Posterior vena cava (tissue), 2 donors: ENCODE results near the gene GVQW3. TPM values are rescaled to one million over a fixed set of nuclear protein-coding genes. Genes with fewer than 3 reads are reported as not detected.

Experiments used
- DNase-seq: peaks from one replicate; pipeline ENCODE4 v3.0.0-alpha.2; 2020; ENCODE audit warnings: low spot score
- intact Hi-C, 2 donors: fragments of 100-400 bp; cut with DNase I; formaldehyde crosslinking; loops; one replicate each; pipeline versions ENCODE4 v1.14.1 to v1.14.2; 2022 to 2023
- long read RNA-seq, 2 donors: library from polyadenylated mRNA; unstranded; transcript quantifications; one replicate each; pipeline ENCODE4 v2.0.0, GENCODE V29; 2020 to 2021
- total RNA-seq, 2 donors: library from RNA; stranded (reverse); fragmentation: NEBNext Ultra II Directional; extraction: Animal tissue kit (Norgen Biotek cat#: 25700); gene quantifications; one replicate each; pipeline ENCODE4 v1.2.1, GENCODE V29; 2021
- donor health status: DM: yes; HTN: yes; CAD: no.
- donor health status: DM: yes; HTN: yes; CAD: no.

GVQW3 gene
- total RNA-seq: 1 to 10 TPM; 1.2 to 1.9 TPM
- long read RNA-seq, donor 1: 0 reads
- long read RNA-seq, donor 2, partial matches to known transcripts: 0 of 3 reads
- long read RNA-seq, donor 2, other reads (novel, unspliced or antisense): 1 of 3 reads

DNA sequence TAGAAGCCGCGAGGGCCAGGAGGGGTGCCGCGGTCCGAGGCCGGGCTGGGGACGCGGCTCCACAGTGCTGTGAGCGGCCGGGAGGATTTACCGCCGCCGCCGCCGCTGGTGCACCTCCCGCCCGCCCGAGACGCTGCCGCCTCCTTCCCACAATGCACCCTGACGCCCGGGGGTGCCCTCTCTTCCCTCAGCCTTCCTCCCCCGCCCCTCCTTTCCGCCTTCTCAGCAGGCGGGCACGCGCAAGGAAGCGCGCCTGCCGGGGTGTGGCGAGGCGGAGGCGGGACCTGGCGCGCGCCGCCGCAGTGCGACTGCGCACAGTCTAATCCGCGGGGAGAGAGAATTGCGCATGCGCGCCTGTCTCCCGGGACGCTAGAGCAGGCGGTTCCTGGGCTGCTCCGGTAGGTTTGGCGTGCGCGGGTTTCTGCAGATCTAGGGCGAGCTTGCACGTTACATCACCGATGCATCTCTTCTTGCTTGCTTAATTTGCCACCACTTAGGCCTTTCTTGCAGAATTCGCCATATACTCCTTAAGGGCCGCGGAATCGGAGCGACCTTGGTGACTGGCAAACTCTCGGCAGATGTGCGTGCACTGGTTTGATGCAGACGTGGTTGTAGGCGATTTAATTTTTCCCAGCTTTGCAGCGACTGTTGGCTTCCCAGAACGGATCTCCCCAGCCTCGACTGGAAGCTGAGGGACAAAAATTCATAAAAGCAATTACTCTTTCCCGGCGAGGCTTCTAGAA is at the start of gene GVQW3, which contains the start of gene THAP12:
Gene GVQW3 (plus strand): TSS at position 347 of the 743 bp plus-strand sequence. CDS start 506 bp downstream, outside the sequence.
Gene THAP12 (minus strand): TSS at position 156 of the 743 bp plus-strand sequence. CDS start 296 bp downstream, outside the sequence.
- peak; percentile 99 for DNase-seq
- intact Hi-C loops: loop anchor here in 1 of 2 donors (10.0 kb wide), 1 partner anchor 54 kb away; no protein-coding TSS in a partner anchor

DNA sequence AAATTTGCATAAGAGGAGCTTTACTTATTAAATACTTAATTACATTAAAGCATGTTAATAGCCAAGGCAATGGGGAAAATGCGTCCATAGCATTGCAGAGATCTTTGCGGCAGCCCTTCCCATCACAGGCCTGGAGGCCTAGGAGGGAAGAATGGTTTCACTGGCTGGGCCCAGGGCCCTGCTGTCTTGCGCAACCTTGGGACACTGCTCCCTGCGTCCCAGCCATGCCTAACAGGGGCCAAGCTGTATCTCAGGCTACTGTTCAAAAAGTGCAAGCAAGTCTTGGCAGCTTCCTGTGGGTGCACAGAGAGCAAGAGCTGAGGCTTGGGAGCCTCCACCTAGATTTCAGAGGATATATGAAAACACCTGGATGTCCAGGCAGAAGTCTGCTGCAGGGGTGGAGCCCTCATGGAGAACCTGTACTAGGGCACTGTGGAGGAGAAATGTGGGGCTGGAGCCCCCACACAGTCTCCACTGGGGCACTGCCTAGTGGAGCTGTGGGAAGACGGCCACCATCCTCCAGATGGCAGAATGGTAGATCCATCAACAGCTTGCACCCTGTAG is 46.2 kb upstream of the GVQW3 start:
- intact Hi-C loops: no loop called here
- DNase-seq: peak; percentile 36

DNA sequence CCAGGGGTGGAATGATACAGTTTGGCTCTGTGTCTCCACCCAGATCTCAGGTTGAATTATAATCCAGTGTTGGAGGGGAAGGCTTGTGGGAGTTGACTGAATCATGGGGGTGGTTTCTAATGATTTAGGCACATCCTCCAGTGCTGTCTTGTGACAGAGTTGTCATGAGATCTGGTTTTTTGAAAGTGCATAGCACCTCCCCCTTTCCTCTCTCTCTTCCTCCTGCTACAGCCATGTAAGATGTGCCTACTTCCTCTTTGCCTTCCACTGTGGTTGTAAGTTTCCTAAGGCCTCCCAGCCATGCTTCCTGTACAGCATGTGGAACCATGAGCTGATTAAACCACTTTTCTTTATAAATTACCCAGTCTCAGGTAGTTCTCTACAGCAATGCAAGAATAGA is 45.3 kb upstream of the GVQW3 start:
- DNase-seq: no peak
- intact Hi-C loops: no loop called here

DNA sequence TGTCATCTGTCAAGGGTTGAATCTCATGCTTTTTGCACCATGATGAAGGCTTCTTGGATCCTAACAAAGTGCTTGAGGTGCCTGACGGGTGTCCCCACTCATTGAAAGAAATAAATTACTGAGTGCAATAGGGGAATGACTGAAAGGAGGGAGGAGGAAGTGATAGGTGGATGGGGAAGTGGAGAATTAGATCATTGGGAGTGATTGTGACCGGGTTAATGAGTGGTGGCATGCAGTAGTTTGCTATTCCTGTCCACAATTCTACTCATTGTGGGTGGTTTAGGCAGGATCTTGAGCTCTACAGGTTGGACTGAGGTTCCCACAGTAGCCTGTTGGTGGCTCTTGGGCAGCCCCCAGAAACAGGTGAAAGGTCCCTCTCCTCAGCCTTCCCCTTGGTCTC is 44.5 kb upstream of the GVQW3 start:
- DNase-seq: no peak
- intact Hi-C loops: no loop called here

DNA sequence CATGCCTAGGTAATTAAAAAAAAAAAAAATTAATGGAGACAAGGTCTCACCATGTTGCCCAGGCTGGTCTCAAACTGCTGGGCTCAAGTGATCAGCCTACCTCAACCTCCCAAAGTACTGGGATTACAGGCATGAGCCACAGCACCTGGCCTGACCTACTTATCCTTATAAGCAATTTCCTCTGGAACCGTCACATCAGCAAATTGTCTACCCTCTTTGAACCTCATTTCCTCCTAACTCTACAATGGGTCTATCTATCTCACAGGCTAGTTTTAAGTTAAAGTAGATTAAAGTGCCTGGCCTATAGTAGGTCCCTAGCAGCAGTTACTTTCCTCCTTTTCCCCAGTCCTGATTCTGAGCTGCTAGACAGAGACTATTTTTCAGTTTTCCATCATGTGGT is 43.7 kb upstream of the GVQW3 start:
- no peak for DNase-seq
- intact Hi-C loops: no loop called here

DNA sequence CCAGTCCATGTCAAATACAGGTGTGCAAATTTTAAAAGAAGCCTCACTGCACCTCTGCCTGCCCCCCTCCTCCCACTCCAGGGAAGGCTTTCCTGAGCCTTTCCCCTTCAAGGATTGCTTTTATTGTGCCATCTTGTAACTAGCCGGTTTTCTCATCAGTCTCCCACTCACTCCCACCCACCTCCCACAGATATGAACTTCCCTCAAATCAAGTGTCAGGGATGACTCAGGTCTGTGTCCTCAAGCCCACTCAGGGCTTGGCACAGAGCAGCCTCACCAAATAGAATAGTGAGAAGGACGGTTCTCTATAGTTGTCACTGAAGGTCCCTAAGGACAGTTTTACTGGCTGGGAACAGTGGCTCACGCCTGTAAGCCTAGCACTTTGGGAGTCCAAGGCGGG is 43.2 kb upstream of the GVQW3 start:
- DNase-seq: no peak
- intact Hi-C loops: no loop called here

DNA sequence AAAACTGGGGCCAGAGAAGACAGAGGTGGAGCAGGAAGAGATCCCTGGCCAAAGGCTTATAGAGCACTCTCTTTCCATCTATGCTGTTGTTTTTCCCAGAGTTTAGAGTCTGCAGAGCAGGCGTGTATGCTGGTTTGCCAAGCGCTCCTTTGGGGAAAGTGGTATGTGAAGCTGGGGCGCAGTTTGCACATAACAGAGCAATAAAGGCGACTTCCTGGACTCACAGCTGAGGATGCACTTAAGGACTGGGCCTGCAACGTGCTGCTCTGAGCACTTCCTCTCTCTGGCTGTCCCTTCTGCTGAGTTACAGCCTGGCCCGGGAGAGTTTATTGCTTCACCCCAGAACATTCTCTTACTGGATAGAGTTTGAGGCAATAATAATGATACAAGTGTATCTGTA is 41.9 kb upstream of the GVQW3 start:
- DNase-seq: peak; percentile 92
- intact Hi-C loops: no loop called here

DNA sequence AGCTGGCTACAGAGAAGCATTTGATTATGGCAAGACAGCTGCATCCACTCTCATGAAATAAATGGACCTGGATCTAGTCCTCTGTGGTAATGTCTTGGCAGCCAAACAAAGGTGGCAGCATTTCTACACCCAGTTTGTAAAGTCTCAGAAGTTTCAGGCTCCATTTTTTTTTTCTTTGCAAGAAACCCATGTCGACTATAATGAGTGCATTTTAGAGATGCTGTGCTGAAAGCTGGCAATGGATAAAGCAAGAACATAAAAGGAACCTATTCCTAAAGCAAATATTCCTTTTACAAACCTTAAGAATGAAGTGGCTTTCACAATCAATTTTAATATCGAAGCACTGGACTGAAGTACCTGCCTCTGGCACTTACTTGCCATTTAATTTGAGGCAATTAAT is 33.7 kb upstream of the GVQW3 start:
- intact Hi-C loops: no loop called here
- DNase-seq: no peak

DNA sequence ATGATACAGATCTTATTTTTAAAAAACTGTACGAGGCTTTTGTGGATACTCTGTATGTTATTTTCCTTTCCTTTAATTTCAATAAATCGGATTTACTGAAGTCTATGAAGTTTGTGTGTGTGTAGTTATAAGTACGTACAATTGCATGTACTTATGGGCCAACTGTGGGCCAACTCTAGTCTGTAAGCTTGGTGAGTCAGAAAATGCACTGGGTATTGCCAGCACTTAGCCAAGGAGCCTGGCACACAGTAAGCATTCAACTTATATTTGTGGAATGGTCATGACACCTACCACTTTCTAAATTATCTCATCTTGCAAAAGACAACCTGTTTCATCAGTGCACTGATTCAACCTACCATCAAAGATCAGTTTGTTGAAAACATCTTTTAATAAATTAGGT is 32.8 kb upstream of the GVQW3 start:
- intact Hi-C loops: no loop called here
- DNase-seq: no peak

DNA sequence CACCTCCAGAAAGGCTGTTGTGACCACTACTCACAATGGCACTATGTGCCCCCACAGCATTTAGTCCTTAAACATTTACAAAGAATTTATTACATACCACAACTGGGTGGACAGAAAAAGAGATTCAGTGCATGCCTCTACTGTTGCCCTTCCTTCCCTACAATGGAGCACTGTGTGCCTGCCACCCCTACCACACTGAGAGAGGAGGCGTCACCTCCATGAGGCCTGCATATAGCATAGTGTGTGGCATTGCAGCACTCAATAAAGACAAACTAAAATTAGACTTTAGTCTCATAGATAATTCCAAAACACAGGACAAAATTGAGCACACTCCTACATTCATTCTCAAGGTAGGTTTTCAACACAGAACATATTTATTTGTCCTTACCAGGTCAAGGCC is 26.0 kb upstream of the GVQW3 start:
- intact Hi-C loops: no loop called here
- no peak for DNase-seq

DNA sequence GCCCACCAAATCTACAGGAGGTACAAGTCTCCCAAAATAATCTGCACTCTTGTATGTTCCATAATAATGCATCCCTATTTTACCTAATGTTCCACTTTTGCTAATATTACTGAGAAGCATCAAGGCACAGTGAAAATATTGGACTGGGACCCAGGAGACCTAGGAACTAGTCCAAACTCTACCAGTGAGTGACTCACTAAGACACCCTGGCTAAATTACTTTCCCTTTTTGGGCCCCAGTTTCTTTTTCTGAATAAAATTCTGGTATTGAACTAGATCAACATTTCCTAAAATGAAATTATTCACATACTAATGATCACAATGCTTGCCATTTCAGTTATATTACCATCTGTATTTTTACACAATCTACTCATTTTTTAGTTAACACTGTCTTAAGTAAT is 19.7 kb upstream of the GVQW3 start:
- intact Hi-C loops: no loop called here
- no peak for DNase-seq

DNA sequence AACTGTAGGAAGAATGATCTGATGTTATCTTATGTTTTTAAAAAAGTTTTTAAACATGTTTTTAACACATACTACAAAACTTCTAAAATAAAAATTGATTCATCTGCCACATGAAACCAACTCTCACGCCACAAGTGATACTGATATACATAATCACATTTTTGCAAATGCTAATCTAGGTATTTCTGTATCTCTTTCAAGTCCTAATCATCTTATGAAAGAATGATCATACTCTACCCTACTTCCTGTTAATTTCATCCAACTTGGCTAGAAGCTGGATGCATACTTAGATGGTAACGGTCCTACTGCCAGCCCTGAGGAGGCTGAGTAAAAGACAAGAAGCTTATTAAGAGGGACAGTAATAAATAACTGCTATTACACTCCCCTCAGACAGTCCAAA is 19.3 kb upstream of the GVQW3 start:
- intact Hi-C loops: no loop called here
- DNase-seq: no peak

DNA sequence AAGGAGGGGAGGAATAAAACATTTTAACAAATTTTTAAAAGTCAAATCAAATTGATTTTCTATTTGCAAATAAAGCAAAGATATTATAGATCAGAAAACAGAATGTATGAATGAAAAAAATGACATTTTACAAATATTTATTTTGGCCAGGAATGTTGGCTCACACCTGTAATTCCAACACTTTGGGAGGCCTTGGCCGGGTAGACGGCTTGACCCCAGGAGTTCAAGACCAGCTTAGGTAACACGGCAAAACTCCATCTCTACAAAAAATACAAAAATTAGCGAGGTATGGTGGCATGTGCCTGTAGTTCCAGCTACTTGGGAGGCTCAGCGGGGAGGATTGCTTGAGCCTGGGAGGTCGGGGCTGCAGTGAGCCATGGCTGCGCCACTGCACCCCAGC is 18.4 kb upstream of the GVQW3 start:
- no peak for DNase-seq
- intact Hi-C loops: no loop called here

DNA sequence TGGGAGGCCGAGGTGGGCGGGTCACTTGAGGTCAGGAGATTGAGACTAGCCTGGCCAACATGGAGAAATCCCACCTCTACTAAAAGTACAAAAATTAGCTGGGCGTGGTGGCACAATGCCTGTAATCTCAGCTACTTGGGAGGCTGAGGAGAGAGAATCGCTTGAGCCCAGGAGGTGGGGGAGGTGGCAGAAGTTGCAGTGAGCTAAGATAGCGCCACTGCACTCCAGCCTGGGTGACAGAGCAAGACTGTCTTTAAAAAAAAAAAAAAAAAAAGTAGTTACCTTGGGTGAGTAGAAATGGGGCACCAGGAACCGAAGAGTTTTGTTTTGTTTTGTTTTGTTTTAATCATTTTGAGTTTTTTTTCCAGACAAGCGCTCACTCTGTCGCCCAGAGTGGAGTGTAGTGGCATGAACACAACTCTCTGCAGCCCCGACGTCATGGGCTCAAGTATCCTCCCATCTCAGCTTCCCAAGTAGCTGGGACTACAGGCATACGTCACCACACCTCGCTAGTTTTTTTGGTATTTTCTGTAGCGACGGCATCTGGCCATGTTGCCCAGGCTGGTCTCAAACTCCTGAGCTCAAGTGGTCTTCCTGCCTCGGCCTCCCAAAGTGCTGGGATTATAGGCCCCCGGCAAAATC is 16.0 kb upstream of the GVQW3 start:
- intact Hi-C loops: no loop called here
- DNase-seq: no peak

DNA sequence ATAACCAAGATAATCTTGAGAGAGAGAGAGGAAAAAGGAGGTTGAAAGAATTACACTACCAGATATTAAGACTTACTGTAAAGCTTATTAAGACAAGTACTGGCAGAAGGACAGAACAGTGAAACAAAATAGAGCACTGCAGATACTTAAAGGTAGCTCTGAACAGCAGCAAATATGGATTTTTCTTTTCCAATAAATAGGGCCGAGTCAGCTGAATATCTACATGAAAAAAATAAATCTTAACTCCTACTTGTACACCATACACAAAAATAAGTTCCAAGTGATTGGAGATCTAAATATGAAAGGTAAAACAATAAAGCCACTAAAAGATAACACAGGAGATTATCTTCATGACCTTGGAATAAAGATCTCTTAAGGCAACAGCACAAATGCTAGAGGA is 12.6 kb upstream of the GVQW3 start:
- intact Hi-C loops: no loop called here
- DNase-seq: no peak

DNA sequence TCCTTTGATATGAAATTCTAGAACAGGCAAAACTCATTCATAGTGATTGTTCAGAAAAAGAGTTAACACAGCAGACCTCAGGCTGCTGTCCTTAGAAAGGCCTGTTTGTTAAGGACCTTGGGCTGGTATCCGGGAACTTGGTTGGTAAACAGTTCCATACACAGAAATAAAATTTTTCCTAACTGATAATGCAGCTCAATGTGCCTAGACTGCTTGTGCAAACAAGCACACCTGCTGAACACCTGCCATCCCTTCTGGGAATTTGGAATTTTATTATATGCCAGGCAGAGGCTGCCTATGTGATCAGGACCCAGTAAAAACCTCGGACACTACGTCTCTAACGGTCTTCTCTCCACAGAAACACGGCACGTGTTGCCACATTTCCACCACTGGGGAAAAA is 11.7 kb upstream of the GVQW3 start:
- DNase-seq: no peak
- intact Hi-C loops: no loop called here

DNA sequence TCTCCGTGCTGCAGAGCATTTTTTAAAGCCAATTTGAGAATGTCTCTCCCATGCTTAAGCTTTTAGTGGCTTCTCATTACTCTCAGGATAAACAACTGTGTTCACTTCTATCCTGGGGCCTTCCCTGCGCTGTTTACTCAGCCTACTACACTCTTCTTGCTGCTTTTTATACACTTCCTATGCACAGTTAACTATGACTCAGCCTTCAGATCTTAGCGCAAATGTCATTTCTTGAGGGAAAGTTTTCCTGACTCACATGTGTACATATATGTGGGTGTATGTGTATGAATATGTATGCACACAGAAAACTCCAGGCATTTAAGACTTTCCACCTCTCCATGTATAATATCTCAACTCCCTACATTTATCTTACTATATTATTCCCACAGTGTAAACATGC is 10.0 kb upstream of the GVQW3 start:
- intact Hi-C loops: no loop called here
- DNase-seq: no peak

DNA sequence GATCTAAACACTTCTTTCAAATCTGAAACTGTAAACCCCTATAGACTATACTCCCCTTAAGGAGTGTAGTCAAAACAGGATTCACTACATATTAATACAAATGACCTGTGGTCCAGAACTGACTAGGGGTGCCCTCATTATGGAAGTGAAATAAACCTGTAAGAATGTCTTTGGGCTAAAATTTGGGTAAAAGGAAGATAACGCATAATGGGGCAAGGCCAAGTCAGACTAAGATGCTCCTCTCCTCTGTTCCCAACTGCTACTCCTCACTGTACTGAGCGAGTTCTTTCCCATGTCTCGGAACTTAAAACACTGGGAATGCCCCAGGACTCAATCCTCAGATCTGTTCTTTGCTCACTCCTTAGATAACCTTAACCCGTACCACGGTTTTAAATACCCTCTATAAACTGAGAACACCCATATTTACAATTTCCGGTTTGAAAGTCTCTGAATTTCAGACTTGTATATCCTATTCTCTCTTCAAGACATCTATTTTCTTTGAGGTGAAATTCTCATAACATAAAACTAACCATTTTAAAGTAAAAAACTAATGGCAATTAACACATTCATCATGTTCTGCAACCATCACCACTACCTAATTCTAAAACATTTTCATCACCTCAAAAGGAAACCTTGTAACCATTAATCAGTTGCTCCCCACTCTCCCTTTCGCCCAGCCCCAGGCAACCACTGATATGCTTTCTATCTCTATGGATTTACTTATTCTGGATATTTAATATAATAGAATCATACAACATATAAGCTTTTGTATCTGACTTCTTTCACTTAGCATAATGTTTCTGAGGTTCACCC is 4.2 kb upstream of the GVQW3 start:
- no peak for DNase-seq
- intact Hi-C loops: no loop called here

DNA sequence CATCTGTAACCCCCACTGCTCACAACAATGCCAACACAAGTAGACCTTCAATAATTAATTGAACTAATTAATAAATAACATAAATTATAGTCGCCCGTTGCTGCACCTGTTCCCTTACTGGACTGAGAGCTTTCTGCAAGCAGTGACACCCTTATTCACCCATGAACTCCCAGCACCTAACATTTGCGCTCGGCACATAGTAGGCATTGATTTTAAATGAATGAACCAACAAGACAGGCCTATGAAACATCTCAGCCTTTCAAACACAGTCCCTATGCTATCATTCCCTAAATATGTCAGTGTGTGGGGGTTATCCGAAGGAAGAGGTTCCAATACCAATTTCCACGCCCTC is 1.3 kb upstream of the GVQW3 start:
- DNase-seq: no peak
- intact Hi-C loops: loop anchor here in 1 of 2 donors (10.0 kb wide), 1 partner anchor 55 kb away; no protein-coding TSS in a partner anchor
